Pons (tissue), 1 donor: ENCODE data around the gene PTPRN2.
"Not testable (repeated sequence)": the region's sequence is repeated elsewhere in the genome, so short reads cannot be mapped to it uniquely, and the experiment has no call there.

ENCODE experiments used
- DNase-seq: peaks from one replicate; pipeline ENCODE4 v3.0.0-alpha.2; 2016; ENCODE audit warnings: low spot score

The PTPRN2 gene

DNA sequence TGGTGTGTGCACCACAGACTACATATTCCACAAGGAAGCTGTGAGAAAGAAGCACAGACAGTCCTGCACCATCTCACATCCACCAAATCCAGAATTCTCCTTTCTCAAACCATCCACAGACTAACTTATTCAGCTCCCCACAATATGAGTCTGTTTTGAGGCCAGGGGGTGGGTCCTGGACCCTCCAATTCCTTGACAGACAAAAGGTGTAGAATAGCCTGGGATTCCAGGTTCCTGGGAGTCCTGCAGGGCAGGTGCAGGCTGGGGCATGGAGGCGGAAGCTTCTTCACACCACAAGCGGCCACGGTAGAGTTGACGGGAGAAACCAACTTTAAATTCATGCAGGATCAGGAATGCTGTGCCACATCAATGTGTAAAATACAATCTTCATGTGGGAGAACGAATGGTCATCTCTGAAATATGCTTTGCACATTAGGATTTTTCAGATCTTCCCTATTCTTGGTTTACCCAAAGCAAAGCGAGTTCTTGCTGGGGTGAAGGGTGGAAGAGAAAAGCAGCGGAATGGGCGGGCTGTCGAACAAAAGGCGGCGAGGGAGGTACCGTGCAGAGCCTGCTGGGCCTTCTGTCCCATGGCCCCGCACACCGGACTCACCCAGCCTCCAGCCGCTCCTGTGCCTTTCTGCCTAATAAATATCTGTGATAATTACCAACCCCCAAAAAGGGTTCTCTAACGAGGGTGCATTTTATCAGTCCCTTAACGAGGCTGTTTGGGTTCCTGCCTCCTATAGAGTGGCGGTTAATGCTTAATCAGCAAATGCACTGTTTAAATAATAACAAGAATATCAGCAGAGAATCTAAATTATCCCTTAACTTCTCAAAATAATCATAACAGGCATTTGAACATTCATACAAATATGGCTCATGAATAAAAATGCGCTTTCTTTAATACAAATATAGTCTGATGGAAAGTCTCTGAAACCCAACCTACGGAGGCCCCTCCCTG is 736.9 kb downstream of the PTPRN2 start:
- DNase-seq, result no peak

DNA sequence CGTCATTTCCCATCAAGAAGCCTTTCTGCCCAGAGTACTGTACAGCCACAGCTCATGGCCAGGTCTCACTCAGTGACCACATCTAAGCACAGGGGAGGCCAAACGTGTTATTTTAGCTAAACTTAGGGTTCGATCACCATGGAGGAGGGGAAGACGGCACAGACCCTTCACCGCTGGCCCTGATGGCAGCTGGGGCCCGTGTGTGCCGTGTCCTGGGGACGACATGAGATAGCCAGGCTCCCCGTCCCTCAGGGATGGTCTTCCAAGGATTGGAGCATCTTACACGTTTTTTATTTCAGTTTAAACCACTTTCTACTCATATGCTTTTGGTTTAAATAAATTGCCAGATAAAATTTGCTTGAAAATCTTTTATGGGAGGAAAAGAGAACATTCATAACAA is 737.9 kb downstream of the PTPRN2 start:
- no peak for DNase-seq

DNA sequence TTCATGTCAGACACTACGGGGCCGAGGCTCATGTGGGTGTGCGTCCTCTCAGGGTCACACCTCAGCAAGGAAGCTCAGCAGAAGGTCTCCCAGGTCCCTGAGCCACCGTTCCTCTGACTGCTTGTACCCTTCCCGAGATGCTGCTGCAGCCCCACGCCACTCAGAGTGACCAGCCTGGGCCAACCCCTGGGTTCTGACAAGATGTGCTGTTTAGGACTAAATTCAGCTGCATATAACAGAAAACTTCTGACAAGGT is 738.4 kb downstream of the PTPRN2 start:
- no peak for DNase-seq

DNA sequence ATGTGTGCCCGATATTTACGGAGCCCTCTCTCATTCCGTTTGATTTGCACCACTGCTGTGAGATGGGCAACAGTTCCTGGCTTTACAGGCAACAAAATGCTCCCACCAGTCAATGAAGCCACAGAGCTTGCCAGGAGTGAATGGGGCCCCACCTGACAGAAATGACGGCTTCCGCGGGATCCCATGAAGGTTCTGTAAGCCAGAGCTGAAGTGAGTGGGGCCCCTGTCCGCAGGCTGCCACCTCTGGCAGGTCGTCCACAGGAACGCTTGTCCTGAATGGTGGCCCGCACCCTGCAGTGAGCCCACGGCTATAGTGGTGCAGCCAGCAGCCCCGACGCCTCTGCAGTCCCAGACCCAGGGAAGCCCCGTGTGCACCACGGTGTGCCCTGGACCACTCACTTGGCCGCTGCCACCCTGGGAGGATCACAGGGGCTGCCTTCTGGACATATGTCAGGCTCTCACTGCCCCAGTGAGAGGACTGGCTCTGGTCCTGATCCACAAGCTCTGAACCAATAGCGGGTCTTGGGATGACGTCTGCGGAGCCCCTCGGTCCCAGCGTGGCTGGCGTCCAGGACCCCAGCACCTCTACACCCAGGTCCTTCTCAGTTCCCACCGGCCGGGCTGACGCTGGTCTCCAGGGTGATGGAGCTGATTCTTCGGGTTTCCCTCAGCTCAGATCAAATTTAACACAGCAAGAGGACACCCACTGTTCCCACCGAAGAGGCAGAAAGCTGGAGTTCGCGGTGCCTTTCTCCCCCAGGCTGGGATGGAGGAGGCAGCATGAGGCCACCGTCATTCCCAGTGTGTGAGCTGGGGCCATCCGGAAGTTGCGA is 738.9 kb downstream of the PTPRN2 start:
- DNase-seq, result no peak

- DNase-seq, result not testable (repeated sequence)
Observed at GRCh38 chr7:157847756-157848487, 739.7 kb downstream of the PTPRN2 start.

GRCh38 chr7:157846746-157847145 is 740.9 kb downstream of the PTPRN2 start:
- DNase-seq, result not testable (repeated sequence)

DNA sequence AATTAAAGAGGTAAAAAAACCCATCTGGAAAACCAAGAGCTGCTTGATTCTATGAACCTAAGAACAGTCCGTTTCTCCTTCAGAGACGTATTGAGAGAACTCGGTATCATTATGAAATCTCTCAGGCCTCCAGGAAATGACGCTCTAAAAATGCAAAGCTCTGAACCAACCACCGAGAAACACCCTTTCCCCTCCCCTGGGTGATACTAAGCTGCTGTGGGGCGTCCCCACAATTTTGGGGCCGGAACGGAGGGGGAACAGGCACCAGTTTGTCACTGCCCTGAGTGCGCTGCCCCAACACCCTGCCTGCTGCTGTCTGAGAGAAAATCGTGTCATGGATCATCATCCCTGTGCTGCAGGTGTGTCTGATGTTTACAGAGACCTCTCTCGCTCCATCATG is 741.4 kb downstream of the PTPRN2 start:
- no peak for DNase-seq

DNA sequence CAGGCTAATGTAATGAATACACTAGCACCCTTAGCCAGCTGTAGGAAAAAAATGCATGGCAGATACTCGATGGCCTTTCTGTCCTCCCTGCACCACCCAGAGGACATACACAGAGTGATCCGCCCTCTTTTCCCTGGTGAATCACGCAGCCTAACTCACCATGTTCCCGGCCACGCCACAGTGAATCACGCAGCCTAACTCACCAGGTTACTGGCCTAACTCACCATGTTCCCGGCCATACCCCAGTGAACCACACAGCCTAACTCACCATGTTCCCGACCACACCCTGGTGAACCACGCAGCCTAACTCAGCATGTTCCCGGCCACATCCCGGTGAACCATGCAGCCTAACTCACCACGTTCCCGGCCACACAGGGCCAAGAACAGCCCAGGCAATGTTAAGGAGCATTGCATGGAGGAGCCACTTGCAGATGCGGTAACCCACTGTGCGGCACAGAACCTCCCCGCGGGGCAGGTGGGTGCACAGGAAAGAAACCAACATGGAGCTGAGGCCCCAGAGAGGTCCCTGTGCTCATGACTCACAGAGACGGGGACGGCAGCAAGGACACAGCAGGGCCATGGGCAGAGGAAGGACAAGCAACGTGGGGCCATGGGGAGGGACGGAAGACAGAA is 742.3 kb downstream of the PTPRN2 start:
- no peak for DNase-seq

DNA sequence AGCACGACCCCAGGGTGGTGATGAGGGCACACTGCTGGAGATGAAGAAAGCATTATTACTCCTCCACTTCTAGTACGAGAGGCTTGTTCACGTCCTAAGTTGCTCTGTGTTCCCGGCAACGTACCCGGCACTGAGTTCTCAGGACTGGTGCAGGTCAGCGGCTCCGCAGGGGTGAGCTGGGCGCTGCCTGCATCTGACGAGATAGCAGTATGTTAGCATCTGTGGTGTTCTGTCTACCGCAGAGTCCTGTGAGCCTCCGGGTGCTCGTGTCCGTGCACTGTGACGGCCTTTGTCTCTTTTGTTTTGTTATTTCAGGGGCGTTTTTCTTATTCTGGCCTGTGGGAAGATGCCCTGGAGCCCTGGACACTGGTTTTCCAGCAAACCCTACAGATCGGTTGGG is 743.0 kb downstream of the PTPRN2 start:
- no peak for DNase-seq

- DNase-seq, result no peak
Observed at GRCh38 chr7:157844141-157844540, 743.5 kb downstream of the PTPRN2 start.

DNA sequence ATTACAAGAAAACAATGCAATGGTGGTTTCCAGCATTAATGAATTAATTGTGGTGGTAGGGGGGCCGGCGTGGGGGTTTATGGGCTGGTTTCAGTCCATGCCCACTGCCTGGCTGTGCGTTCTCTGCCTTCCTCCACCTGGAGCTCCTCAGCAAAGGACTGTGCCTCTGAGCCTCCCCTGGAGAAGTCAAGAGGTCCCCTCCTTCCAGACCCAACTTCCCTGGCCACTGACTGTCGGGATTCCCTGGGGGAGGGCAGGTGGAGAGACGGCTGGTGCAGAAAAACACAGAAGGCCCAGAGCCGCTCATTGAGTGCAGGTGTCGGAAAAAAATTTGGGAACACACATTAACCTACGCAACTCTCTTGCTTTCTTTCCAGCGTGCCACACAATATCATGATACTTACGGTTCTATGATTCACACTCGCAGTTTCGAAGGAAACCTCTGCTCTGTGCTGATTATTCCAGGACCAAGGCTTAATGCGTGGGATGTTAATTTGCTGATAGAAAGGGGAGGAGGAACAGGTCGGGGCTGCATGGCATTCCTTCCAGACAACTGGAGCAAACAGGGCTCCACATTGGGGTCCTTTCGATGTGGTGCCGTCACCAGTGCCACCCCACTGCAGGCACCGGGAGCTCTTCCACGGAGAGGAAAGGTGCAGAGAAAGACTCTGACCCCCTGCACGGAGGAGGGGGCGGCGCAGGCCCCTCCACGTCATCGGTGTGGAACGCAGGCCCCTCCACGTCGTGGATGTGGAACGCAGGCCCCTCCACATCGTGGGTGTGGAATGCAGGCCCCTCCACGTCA is 744.1 kb downstream of the PTPRN2 start:
- DNase-seq, result no peak

GRCh38 chr7:157841773-157842370 is 745.8 kb downstream of the PTPRN2 start:
- no peak for DNase-seq

- no peak for DNase-seq
Observed at GRCh38 chr7:157840914-157841772, 746.5 kb downstream of the PTPRN2 start.

GRCh38 chr7:157840174-157840913 is 747.3 kb downstream of the PTPRN2 start:
- no peak for DNase-seq

GRCh38 chr7:157839672-157840167 is 747.9 kb downstream of the PTPRN2 start:
- DNase-seq, result no peak

DNA sequence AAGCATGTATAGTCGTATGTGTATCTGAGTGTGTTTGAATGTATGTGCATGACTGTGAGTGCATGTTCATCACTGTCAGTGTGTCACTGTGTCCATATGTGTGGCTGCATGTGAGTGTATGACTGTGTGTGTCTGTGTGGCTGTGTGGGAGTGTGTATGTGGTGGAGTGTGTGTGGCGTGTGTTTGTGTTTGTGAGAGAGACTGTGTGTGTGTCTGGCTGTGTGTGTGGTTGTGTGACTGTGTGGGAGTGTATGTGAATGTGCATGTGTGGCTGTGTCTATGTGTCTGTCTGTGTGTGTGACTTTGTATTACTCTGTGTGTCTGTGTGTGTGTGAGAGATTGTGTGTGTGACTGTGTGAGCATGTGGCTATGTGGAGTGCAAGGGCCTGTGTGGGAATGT is 748.4 kb downstream of the PTPRN2 start:
- no peak for DNase-seq

- DNase-seq, result no peak
Observed at GRCh38 chr7:157837561-157837960, 750.1 kb downstream of the PTPRN2 start.

DNA sequence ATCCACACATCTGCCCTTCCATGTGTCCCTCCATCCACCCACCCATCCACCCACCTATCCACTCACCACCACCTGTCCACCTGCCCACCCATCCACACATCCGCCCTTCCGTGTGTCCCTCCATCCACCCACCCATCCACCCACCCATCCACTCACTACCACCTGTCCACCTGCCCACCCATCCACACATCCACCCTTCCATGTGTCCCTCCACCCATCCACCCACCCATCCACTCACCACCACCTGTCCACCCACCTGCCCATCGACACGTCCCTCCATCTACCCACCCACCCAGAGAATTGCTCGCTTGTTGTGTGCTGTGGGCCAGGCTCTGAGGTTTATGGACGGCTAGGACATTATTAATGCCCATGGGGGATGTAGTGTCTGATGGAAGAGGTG is 750.6 kb downstream of the PTPRN2 start:
- DNase-seq, result no peak
